MM.1S (cell line): ENCODE measurements around the gene PGGT1B.

Experiments used
- DNase-seq: peaks from one replicate; pipeline ENCODE4 v3.0.0-alpha.2; 2015
- H2AFZ ChIP-seq: fragments of 300-600 bp; sonication (generic); 2 replicates; pipeline ENCODE4 v1.6.0; 2016; ENCODE audit warnings: antibody characterized with exemption, low read length
- H3F3A ChIP-seq: fragments of 300-600 bp; sonication (generic); 2 replicates; pipeline ENCODE4 v1.6.1; 2016; ENCODE audit warnings: mild to moderate bottlenecking, antibody characterized with exemption, low read length, moderate library complexity, mixed read lengths; ENCODE audit not compliant: insufficient read depth
- H3K27ac ChIP-seq: fragments of 300-600 bp; sonication (generic); 2 replicates; pipeline ENCODE4 v1.5.1; 2016; ENCODE audit warnings: mild to moderate bottlenecking, low read length
- H3K27me3 ChIP-seq: fragments of 300-600 bp; sonication (generic); replicated peaks from 2 replicates; pipeline ENCODE4 v1.6.0; 2016; ENCODE audit warnings: low read length; ENCODE audit not compliant: insufficient read depth
- H3K36me3 ChIP-seq: fragments of 300-600 bp; sonication (generic); replicated peaks from 2 replicates; pipeline ENCODE4 v1.6.1; 2016; ENCODE audit warnings: mild to moderate bottlenecking, low read length, mixed read lengths; ENCODE audit not compliant: insufficient read depth
- H3K4me1 ChIP-seq: fragments of 300-600 bp; sonication (generic); 2 replicates; pipeline ENCODE4 v1.6.1; 2016; ENCODE audit warnings: low read length, mixed read lengths
- H3K4me2 ChIP-seq: fragments of 300-600 bp; sonication (generic); 2 replicates; pipeline ENCODE4 v1.6.0; 2016; ENCODE audit warnings: low read depth, low read length
- H3K4me3 ChIP-seq: fragments of 300-600 bp; sonication (generic); 2 replicates; pipeline ENCODE4 v1.5.1; 2016; ENCODE audit warnings: low read length, mixed read lengths
- H3K79me2 ChIP-seq: fragments of 300-600 bp; sonication (generic); 2 replicates; pipeline ENCODE4 v1.6.1; 2016; ENCODE audit warnings: mixed run types, low read length, mixed read lengths
- H3K9ac ChIP-seq: fragments of 300-600 bp; sonication (generic); 2 replicates; pipeline ENCODE4 v1.6.1; 2016; ENCODE audit warnings: low read length, mixed read lengths
- H3K9me2 ChIP-seq: fragments of 300-600 bp; sonication (generic); replicated peaks from 2 replicates; pipeline ENCODE4 v1.6.1; 2016; ENCODE audit warnings: mild to moderate bottlenecking, low read length, mixed read lengths; ENCODE audit not compliant: insufficient read depth
- H3K9me3 ChIP-seq: fragments of 300-600 bp; sonication (generic); replicated peaks from 2 replicates; pipeline ENCODE4 v1.6.1; 2016; ENCODE audit warnings: mild to moderate bottlenecking, low read length, mixed read lengths; ENCODE audit not compliant: insufficient read depth
- H4K20me1 ChIP-seq: fragments of 300-600 bp; sonication (generic); 2 replicates; pipeline ENCODE4 v1.6.1; 2016; ENCODE audit warnings: mild to moderate bottlenecking, low read length, moderate library complexity, mixed read lengths; ENCODE audit not compliant: insufficient read depth
- EZH2 ChIP-seq: fragments of 300-600 bp; sonication (generic); optimal IDR thresholded peaks from 2 replicates; pipeline ENCODE3; 2017; ENCODE audit warnings: low read depth, mild to moderate bottlenecking, antibody characterized with exemption, low read length, mixed read lengths
- EZH2phosphoT487 ChIP-seq: fragments of 300-600 bp; sonication (generic); IDR thresholded peaks from 2 replicates; pipeline ENCODE4 v1.6.1; 2018; ENCODE audit warnings: antibody characterized with exemption, low read length
- TF ChIP-seq, protein P1 (sequence below): fragments of 300-600 bp; sonication (generic); IDR thresholded peaks from 2 replicates; pipeline ENCODE4 v1.5.1; 2016; ENCODE audit warnings: antibody characterized with exemption, low read length, mixed read lengths

The PGGT1B gene

DNA sequence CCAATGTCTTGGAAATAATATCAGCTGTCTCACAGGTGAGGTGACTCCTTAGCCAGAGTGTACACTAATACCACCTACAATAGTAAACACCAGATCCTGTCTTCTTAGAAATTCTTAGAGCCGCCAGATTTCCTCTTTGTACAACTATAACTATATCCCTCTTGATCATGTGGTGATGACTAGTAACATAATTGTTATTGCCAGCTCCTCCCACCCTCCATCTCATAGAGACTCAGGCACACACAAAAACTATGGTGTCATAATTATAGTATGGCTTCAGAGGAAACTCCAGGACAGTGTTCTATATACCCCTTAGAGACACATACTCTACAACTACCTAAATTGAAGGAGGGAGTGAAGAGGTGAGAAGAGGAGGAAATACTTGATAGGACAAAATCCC lies 33.1 kb downstream of the PGGT1B start:
- Histone ChIP-seq H3K4me2 (no peak overlapping the region), H3K79me2 (peaks cover 6% of the 10 kb centered on the region; the same call in 1 of the 2 replicates), H3K4me3 (no peak overlapping the region), H3K36me3 (no peaks in the 10 kb centered on the region), H3K4me1 (no peaks in the 10 kb centered on the region), H3F3A (no peaks in the 10 kb centered on the region), H3K27me3 (no peaks in the 10 kb centered on the region), H3K9me3 (no peaks in the 10 kb centered on the region), H4K20me1 (no peaks in the 10 kb centered on the region), H2AFZ (no peak overlapping the region), H3K9ac (no peak overlapping the region), H3K9me2 (no peaks in the 10 kb centered on the region), H3K27ac (no peak overlapping the region)
- TF ChIP-seq, protein P1, sequence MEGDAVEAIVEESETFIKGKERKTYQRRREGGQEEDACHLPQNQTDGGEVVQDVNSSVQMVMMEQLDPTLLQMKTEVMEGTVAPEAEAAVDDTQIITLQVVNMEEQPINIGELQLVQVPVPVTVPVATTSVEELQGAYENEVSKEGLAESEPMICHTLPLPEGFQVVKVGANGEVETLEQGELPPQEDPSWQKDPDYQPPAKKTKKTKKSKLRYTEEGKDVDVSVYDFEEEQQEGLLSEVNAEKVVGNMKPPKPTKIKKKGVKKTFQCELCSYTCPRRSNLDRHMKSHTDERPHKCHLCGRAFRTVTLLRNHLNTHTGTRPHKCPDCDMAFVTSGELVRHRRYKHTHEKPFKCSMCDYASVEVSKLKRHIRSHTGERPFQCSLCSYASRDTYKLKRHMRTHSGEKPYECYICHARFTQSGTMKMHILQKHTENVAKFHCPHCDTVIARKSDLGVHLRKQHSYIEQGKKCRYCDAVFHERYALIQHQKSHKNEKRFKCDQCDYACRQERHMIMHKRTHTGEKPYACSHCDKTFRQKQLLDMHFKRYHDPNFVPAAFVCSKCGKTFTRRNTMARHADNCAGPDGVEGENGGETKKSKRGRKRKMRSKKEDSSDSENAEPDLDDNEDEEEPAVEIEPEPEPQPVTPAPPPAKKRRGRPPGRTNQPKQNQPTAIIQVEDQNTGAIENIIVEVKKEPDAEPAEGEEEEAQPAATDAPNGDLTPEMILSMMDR = no peak
- TF ChIP-seq EZH2phosphoT487 = no peak
- no peak for DNase-seq

DNA sequence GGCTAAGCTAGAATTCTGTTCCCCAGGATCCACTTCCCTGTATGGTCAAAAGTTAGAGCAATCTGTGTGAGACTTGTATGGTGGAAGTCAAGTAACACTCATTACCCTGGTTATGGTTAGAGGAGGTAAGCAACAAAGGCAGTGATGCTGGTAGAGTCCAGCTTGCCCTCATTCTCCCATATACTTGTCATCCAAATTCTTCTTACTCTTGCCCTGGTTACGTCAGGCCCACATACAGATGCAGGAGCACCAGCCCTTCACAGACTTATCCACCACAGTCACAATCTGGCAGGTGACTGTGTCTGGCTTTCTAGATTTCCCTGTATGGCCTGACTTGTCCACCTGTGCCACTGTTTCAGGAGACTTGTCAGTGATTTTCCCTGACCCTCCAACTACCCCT lies 35.4 kb downstream of the PGGT1B start:
- Histone ChIP-seq H2AFZ (no peak overlapping the region), H3K9me2 (no peaks in the 10 kb centered on the region), H3K9me3 (no peaks in the 10 kb centered on the region), H3K4me2 (no peak overlapping the region), H3K9ac (no peak overlapping the region), H3K27ac (no peak overlapping the region), H3K79me2 (no peaks in the 10 kb centered on the region), H3K4me1 (no peaks in the 10 kb centered on the region), H3K27me3 (no peaks in the 10 kb centered on the region), H3F3A (no peaks in the 10 kb centered on the region), H3K36me3 (no peaks in the 10 kb centered on the region), H4K20me1 (no peaks in the 10 kb centered on the region), H3K4me3 (no peak overlapping the region)
- TF ChIP-seq EZH2phosphoT487 = no peak
- no peak for TF ChIP-seq EZH2
- TF ChIP-seq, protein P1 = no peak
- DNase-seq = no peak

DNA sequence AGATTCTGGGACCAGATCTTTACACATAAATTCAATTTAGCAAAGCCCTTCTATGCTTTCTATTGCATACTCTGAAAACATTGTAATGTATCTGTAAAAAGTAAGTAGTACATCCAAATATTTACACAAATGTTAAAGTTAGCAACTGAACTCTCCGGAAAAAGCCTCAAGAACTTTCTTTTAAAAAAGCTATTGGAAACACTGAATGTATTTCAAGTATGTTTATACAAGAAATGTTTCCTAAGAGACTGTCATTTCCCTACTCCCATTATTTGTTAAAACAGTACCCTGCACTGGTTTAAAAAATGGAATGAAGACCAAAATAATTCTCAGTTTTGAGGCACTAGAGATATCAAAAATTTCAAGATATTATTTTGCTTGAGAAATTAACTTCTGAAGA lies 48.1 kb downstream of the PGGT1B start:
- H2AFZ ChIP-seq = no peak overlapping the region
- no peak overlapping the region for H3K9ac ChIP-seq
- no peaks in the 10 kb centered on the region for H3K9me2 ChIP-seq
- DNase-seq = no peak
- TF ChIP-seq EZH2 (no peak), EZH2phosphoT487 (no peak)
- TF ChIP-seq, protein P1 = no peak
- H4K20me1 ChIP-seq = no peaks in the 10 kb centered on the region
- H3F3A ChIP-seq = peaks cover 12% of the 10 kb centered on the region; the same call in 1 of the 2 replicates
- H3K27ac ChIP-seq = no peak overlapping the region
- no peaks in the 10 kb centered on the region for H3K79me2 ChIP-seq
- no peaks in the 10 kb centered on the region for H3K27me3 ChIP-seq
- peaks cover 17% of the 10 kb centered on the region for H3K4me1 ChIP-seq
- H3K9me3 ChIP-seq = no peaks in the 10 kb centered on the region
- H3K36me3 ChIP-seq = no peaks in the 10 kb centered on the region
- no peak overlapping the region for H3K4me3 ChIP-seq
- no peak overlapping the region for H3K4me2 ChIP-seq

DNA sequence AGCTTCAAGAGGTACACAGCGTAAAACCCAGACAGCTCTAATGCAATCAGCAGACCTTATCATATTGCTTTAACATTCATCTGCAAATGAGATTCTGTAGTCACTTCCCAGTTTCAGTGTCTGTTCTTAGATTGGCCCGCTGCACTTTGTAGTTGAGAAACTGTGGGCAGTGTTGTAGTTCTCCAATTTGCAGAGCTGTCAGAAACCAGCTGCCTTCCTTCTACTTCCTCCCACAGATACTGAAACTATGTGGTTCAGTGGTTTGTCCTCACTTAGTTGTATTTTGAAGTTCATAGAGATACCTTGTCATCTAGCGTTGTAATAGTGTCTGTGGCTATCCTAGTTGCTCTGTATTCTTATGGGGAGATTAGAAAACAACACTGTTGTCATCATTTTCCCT lies 53.4 kb downstream of the PGGT1B start:
- DNase-seq = peak; percentile 96
- H3K4me2 ChIP-seq = peak overlapping the region; percentile 33; the same call in 1 of the 2 replicates
- no peaks in the 10 kb centered on the region for H3K9me3 ChIP-seq
- peaks cover 25% of the 10 kb centered on the region for H3K4me1 ChIP-seq
- TF ChIP-seq EZH2 (no peak), EZH2phosphoT487 (no peak)
- TF ChIP-seq, protein P1 = no peak
- H3K36me3 ChIP-seq = no peaks in the 10 kb centered on the region
- H3K27ac ChIP-seq = peak overlapping the region; percentile 59; the same call in 1 of the 2 replicates
- H3K9ac ChIP-seq = no peak overlapping the region
- H3K27me3 ChIP-seq = no peaks in the 10 kb centered on the region
- H3K9me2 ChIP-seq = no peaks in the 10 kb centered on the region
- H3K79me2 ChIP-seq = no peaks in the 10 kb centered on the region
- H3F3A ChIP-seq = peaks cover 19% of the 10 kb centered on the region
- H2AFZ ChIP-seq = no peak overlapping the region
- no peak overlapping the region for H3K4me3 ChIP-seq
- H4K20me1 ChIP-seq = no peaks in the 10 kb centered on the region
